ENCODE measurements around the gene MAP3K7. TPM values are rescaled to one million over a fixed set of nuclear protein-coding genes. Genes with fewer than 3 reads are reported as not detected.

The MAP3K7 gene
- total RNA-seq (25.7 TPM), polyA plus RNA-seq (ENCODE audit: insufficient read depth, low read depth, low replicate concordance) (14.8 TPM)
- long read RNA-seq, donor 1, full-length matches to known transcripts: 18 of 30 reads
- long read RNA-seq, donor 1, partial matches to known transcripts: 12 of 30 reads
- long read RNA-seq, donor 1, other reads (novel, unspliced or antisense): 0 of 30 reads
- long read RNA-seq, donor 2, full-length matches to known transcripts: 8 of 8 reads
- long read RNA-seq, donor 2, partial matches to known transcripts: 0 of 8 reads
- long read RNA-seq, donor 2, other reads (novel, unspliced or antisense): 0 of 8 reads
- long read RNA-seq, donor 3, full-length matches to known transcripts: 13 of 13 reads
- long read RNA-seq, donor 3, partial matches to known transcripts: 0 of 13 reads
- long read RNA-seq, donor 3, other reads (novel, unspliced or antisense): 0 of 13 reads
- long read RNA-seq, donor 4, full-length matches to known transcripts: 8 of 8 reads
- long read RNA-seq, donor 4, partial matches to known transcripts: 0 of 8 reads
- long read RNA-seq, donor 4, other reads (novel, unspliced or antisense): 0 of 8 reads
- long read RNA-seq, donor 5, full-length matches to known transcripts: 1 of 1 reads
- long read RNA-seq, donor 5, partial matches to known transcripts: 0 of 1 reads
- long read RNA-seq, donor 5, other reads (novel, unspliced or antisense): 0 of 1 reads
- long read RNA-seq, donor 6, full-length matches to known transcripts: 8 of 8 reads
- long read RNA-seq, donor 6, partial matches to known transcripts: 0 of 8 reads
- long read RNA-seq, donor 6, other reads (novel, unspliced or antisense): 0 of 8 reads
- long read RNA-seq, donor 7, full-length matches to known transcripts: 35 of 44 reads
- long read RNA-seq, donor 7, partial matches to known transcripts: 0 of 44 reads
- long read RNA-seq, donor 7, other reads (novel, unspliced or antisense): 9 of 44 reads
- long read RNA-seq, donor 8, full-length matches to known transcripts: 4 of 10 reads
- long read RNA-seq, donor 8, partial matches to known transcripts: 6 of 10 reads
- long read RNA-seq, donor 8, other reads (novel, unspliced or antisense): 0 of 10 reads
- long read RNA-seq, donor 9, full-length matches to known transcripts: 5 of 5 reads
- long read RNA-seq, donor 9, partial matches to known transcripts: 0 of 5 reads
- long read RNA-seq, donor 9, other reads (novel, unspliced or antisense): 0 of 5 reads
- long read RNA-seq, donor 10, full-length matches to known transcripts: 11 of 16 reads
- long read RNA-seq, donor 10, partial matches to known transcripts: 5 of 16 reads
- long read RNA-seq, donor 10, other reads (novel, unspliced or antisense): 0 of 16 reads

GRCh38 chr6:90586836-90587638 is at the start of gene MAP3K7:
Gene MAP3K7, minus strand, starts transcription at chr6:90587072. Its CDS starts 189 bp downstream, at chr6:90586883.
- no peak for TF ChIP-seq CTCF (IDR thresholded peaks at IDR 0.05; ENCODE audit: borderline replicate concordance, extremely low read depth, insufficient read depth)
- peak within 1 kb of the TSS; percentile 93 to 97 (median 93) for H3K4me3 ChIP-seq (ENCODE audit: low read length in 3 of 3)
- H3K27me3 ChIP-seq (ENCODE audit: control insufficient read depth, insufficient read depth, low read length): no peaks in the 10 kb centered on the region
- H3K27ac ChIP-seq (ENCODE audit: low read depth in 2 of 2, low read length in 2 of 2): peak within 1 kb of the TSS; percentile 94 to 97
- peak within 1 kb of the TSS; percentile 83 to 93 (median 90) for H3K9ac ChIP-seq (ENCODE audit: low read length in 3 of 3)
- no peaks in the 10 kb centered on the region for H3K36me3 ChIP-seq (ENCODE audit: control insufficient read depth in 2 of 3, insufficient read depth in 3 of 3, low read length in 3 of 3)
- peaks cover 0 to 2% (median 0%) of the 10 kb centered on the region in 3 donors for H3K4me1 ChIP-seq (ENCODE audit: control insufficient read depth in 2 of 3, insufficient read depth in 2 of 3, low read depth in 1 of 3, low read length in 3 of 3)
- H3K9me3 ChIP-seq (ENCODE audit: control insufficient read depth in 2 of 3, insufficient read depth in 1 of 3, low read length in 3 of 3): no peaks in the 10 kb centered on the region
- intact Hi-C loops (cut with DNase I): no loop called here
- FAIRE-seq: no peak
- peak; percentile 95 to 98 (median 96) for DNase-seq

- intact Hi-C loops (cut with DNase I): no loop called here
- Histone ChIP-seq H3K9ac (ENCODE audit: low read length in 3 of 3) (no peak overlapping the region), H3K4me1 (ENCODE audit: control insufficient read depth in 2 of 3, insufficient read depth in 2 of 3, low read depth in 1 of 3, low read length in 3 of 3) (no peaks in the 10 kb centered on the region), H3K27ac (ENCODE audit: low read depth in 2 of 2, low read length in 2 of 2) (no peak overlapping the region), H3K4me3 (ENCODE audit: low read length in 3 of 3) (no peak overlapping the region), H3K36me3 (ENCODE audit: control insufficient read depth in 2 of 3, insufficient read depth in 3 of 3, low read length in 3 of 3) (no peaks in the 10 kb centered on the region), H3K9me3 (ENCODE audit: control insufficient read depth in 2 of 3, insufficient read depth in 1 of 3, low read length in 3 of 3) (no peaks in the 10 kb centered on the region), H3K27me3 (ENCODE audit: control insufficient read depth, insufficient read depth, low read length) (no peaks in the 10 kb centered on the region)
- no peak for TF ChIP-seq CTCF (IDR thresholded peaks at IDR 0.05; ENCODE audit: borderline replicate concordance, extremely low read depth, insufficient read depth)
- no peak for DNase-seq
- peak; percentile 55 for FAIRE-seq
Measured at GRCh38 chr6:90631046-90631445, 44.2 kb upstream of the MAP3K7 start.

- Histone ChIP-seq H3K4me3 (ENCODE audit: low read length in 3 of 3) (no peak overlapping the region), H3K27me3 (ENCODE audit: control insufficient read depth, insufficient read depth, low read length) (no peaks in the 10 kb centered on the region), H3K36me3 (ENCODE audit: control insufficient read depth in 2 of 3, insufficient read depth in 3 of 3, low read length in 3 of 3) (no peaks in the 10 kb centered on the region), H3K9ac (ENCODE audit: low read length in 3 of 3) (no peak overlapping the region), H3K4me1 (ENCODE audit: control insufficient read depth in 2 of 3, insufficient read depth in 2 of 3, low read depth in 1 of 3, low read length in 3 of 3) (no peaks in the 10 kb centered on the region), H3K27ac (ENCODE audit: low read depth in 2 of 2, low read length in 2 of 2) (no peak overlapping the region), H3K9me3 (ENCODE audit: control insufficient read depth in 2 of 3, insufficient read depth in 1 of 3, low read length in 3 of 3) (no peaks in the 10 kb centered on the region)
- intact Hi-C loops (cut with DNase I): no loop called here
- DNase-seq (no peak), FAIRE-seq (no peak)
- no peak for TF ChIP-seq CTCF (IDR thresholded peaks at IDR 0.05; ENCODE audit: borderline replicate concordance, extremely low read depth, insufficient read depth)
Measured at GRCh38 chr6:90621581-90621980, 34.7 kb upstream of the MAP3K7 start.

All from kidney (tissue), 22 donors.